DND-41 (cell line): Measurements from ENCODE around the gene SEPTIN5.

ENCODE experiments used
- EZH2 ChIP-seq: IDR thresholded peaks from 3 replicates; pipeline ENCODE4 v1.6.1; 2012; ENCODE audit warnings: borderline replicate concordance, low read depth, mild to moderate bottlenecking, moderate library complexity, low read length, inconsistent platforms; ENCODE audit not compliant: severe bottlenecking
- TF ChIP-seq, protein P1 (sequence below): IDR thresholded peaks from 2 replicates; pipeline ENCODE4 v1.5.1; 2012; ENCODE audit warnings: borderline replicate concordance, low read length, moderate library complexity, mild to moderate bottlenecking; ENCODE audit not compliant: poor library complexity, severe bottlenecking; ENCODE audit errors: extremely low read depth

DNA sequence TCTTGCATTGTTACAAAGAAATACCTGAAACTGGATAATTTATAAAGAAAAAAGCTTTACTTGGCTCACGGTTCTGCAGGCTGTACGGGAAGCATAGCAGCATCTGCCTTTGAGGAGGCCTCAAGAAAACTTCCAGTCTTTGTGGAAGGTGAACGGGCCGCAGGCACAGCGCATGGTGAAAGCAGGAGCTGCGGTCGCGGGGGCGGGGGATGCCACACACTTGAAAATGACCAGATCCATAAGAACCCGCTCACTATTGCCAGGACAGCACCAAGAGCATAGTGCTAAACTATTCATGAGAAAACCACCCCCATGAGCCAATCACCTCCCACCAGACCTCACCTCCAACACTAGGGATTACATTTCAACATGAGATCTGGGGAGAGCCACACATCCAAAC is 45.6 kb upstream of the SEPTIN5 start:
- TF ChIP-seq, protein P1, sequence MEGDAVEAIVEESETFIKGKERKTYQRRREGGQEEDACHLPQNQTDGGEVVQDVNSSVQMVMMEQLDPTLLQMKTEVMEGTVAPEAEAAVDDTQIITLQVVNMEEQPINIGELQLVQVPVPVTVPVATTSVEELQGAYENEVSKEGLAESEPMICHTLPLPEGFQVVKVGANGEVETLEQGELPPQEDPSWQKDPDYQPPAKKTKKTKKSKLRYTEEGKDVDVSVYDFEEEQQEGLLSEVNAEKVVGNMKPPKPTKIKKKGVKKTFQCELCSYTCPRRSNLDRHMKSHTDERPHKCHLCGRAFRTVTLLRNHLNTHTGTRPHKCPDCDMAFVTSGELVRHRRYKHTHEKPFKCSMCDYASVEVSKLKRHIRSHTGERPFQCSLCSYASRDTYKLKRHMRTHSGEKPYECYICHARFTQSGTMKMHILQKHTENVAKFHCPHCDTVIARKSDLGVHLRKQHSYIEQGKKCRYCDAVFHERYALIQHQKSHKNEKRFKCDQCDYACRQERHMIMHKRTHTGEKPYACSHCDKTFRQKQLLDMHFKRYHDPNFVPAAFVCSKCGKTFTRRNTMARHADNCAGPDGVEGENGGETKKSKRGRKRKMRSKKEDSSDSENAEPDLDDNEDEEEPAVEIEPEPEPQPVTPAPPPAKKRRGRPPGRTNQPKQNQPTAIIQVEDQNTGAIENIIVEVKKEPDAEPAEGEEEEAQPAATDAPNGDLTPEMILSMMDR: no peak
- TF ChIP-seq EZH2: no peak
